GM20000 (cell line): ENCODE measurements around the gene ARMC9.

Experiments used
- DNase-seq: peaks from one replicate; pipeline ENCODE4 v3.0.0; 2012; ENCODE audit warnings: low spot score
- TF ChIP-seq, protein P1 (sequence below): IDR thresholded peaks from 2 replicates; pipeline ENCODE4 v1.5.1; 2012; ENCODE audit warnings: mild to moderate bottlenecking, control low read depth; ENCODE audit errors: extremely low read depth, missing control alignments

ARMC9 gene

DNA sequence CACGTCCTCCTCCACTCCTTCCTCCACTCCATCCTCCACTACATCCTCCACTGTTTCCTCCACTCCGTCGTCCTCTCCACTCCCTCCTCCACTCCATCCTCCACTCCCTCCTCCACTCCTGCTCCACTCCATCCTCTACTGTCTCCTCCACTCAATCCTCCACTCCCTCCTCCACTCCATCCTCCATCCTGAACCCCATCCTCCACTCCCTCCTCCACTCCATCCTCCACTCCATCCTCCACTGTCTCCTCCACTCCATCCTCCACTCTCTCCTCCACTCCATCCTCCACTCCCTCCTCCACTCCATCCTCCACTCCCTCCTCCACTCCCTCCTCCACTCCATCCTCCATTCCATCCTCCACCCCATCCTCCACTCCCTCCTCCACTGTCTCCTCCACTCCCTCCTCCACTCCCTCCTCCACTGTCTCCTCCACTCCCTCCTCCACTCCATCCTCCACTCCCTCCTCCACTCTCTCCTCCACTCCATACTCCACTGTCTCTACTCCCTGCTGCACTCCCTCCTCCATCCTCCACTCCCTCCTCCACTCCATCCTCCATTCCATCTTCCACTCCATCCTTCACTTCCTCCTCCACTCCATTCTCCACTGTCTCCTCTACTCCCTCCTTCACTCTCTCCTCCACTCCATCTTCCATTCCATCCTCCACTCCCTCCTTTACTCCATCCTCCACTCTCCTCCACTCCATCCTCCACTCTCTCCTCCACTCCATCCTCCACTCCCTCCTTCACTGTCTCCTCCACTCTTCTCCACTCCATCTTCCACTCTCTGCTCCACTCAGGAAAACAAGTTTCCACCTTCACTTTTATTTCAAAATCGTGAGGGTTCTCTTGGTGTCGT lies 182.8 kb downstream of the ARMC9 start:
- no peak for DNase-seq
- TF ChIP-seq, protein P1, sequence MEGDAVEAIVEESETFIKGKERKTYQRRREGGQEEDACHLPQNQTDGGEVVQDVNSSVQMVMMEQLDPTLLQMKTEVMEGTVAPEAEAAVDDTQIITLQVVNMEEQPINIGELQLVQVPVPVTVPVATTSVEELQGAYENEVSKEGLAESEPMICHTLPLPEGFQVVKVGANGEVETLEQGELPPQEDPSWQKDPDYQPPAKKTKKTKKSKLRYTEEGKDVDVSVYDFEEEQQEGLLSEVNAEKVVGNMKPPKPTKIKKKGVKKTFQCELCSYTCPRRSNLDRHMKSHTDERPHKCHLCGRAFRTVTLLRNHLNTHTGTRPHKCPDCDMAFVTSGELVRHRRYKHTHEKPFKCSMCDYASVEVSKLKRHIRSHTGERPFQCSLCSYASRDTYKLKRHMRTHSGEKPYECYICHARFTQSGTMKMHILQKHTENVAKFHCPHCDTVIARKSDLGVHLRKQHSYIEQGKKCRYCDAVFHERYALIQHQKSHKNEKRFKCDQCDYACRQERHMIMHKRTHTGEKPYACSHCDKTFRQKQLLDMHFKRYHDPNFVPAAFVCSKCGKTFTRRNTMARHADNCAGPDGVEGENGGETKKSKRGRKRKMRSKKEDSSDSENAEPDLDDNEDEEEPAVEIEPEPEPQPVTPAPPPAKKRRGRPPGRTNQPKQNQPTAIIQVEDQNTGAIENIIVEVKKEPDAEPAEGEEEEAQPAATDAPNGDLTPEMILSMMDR: no peak

DNA sequence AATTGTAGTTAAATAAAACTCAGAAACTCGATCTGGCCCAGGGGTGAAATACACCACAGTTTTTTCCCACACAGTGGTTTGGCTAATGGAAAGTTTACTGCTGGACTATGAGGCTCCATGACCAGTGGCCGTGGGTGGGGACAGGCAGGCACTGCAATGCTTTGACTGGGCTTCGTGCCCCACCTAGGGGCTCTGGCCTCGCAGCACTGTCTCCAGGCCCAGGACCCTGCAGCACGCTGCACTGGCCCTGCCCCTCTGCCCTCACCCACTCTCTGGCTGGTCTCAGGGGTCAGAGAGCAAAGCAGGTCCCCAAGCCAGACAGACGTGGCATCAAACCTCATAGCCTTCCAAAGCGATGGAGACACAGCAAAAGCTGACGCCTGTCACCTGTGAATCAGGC lies 183.7 kb downstream of the ARMC9 start:
- TF ChIP-seq, protein P1: no peak
- no peak for DNase-seq

DNA sequence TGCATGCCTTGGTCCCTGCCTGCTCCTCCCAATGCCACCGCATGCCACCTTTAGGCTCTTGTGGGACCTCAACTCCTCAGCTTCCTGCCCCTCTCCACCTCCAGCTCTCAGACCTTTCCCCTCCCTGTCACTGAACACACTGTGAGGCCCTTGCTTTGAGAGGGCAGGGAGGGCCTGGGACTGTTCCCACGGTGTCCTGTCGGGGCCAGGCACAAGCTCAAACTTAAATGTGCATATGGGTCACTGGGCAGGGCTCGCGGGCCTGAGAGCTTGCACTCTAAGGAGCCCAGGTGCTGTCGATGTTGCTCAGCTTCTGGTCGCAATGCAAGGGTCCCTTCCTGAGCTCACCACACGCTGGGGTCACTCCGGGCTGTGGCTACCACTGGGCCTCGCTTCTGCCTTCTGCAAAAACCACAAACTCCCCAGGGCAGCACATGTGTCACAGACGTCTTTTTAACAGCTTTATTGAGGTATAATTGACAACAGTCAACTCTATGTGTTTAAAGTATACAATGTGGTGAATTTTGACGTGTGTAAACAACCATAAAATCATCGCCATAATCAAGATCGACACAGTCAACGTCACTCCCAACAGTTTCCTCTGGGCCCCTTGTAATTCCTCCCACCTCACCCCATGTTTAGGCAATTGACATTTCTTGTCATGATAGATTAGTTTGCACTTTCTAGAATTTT lies 185.1 kb downstream of the ARMC9 start:
- TF ChIP-seq, protein P1: no peak
- DNase-seq: no peak

DNA sequence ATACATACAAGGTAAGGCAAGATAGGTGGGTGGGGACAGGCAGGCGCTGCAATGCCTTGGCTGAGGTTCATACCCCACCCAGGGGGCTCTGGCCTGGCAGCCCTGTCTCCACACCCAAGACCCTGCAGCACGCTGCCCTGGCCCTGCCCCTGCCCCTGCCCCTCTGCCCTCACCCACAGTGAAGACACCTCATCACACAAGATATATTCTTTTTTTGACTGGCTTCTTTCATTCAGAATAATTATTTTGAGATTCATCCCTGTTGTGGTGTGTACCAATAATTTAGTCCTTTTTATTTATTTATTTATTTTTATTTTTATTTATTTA lies 185.6 kb downstream of the ARMC9 start:
- TF ChIP-seq, protein P1: no peak
- DNase-seq: no peak

DNA sequence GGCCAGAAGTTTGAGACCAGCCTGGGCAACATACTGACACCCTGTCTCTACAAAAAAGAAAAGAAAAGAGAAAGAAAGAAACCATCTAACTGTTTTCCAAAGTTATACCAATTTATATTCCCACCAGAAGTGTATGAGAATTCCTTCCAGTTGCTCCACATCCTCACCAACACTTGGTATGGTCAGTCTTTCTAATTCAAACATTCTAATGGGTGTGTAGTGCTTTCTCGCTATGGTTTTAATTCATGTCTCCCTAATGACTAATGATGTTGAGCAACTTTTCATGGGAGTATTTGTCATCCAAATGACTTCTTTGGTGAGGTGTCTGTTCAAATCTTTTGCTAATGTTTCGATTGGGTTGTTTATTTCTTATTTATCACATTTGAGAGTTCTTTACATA lies 186.5 kb downstream of the ARMC9 start:
- DNase-seq: no peak
- TF ChIP-seq, protein P1: no peak

DNA sequence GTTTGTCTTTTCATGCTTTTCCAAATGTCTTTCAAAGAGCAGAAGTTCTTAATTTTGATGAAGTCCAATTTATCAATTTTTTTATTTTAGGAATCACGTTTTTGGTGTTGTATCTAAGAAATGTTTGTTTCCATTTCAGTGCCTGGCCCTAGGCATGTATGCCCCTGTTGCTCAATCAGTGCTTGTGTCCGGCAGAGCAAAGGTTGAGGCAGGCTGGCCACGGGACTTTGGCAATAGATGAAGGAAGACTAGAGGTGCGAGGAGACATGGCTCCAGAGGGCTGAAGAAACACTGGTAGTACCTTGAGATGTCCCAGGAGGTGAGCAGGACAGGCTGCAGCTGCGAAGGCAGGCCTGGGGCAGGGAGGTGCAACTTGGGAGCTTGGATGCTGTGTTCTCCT lies 187.0 kb downstream of the ARMC9 start:
- no peak for DNase-seq

DNA sequence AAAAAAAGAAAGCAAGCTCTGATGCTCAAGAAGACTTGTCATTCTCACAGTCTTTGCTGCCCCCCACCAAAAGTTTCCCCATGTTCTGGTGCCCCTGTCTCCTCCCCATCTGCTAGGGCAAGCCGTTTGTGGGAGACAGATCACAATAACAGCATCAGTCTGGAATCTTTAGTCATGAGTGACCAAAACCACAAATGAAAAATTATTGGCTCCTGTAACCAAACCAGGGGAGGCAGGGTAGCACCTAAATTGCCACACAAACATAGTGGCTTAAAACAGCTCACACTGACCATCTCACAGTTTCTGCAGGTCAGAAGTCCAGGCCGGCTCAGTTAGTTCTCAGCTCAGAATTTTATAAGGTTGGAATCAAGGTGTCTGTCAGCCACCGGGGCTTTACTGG lies 188.0 kb downstream of the ARMC9 start:
- TF ChIP-seq, protein P1: no peak
- no peak for DNase-seq

More for the DNA sequence above, 187.0 kb downstream of the ARMC9 start:
- TF ChIP-seq, protein P1: no peak
